K562 (cell line): Measurements from ENCODE around the gene ADGRA1. TPM values are rescaled to one million over a fixed set of nuclear protein-coding genes. Genes with fewer than 3 reads are reported as not detected.

ENCODE experiments used
- ARID1B ChIP-seq: fragments of 450-650 bp; IDR thresholded peaks from 2 replicates; pipeline ENCODE4 v1.6.1; 2016; ENCODE audit warnings: antibody characterized with exemption, mild to moderate bottlenecking, inconsistent platforms
- ATF7 ChIP-seq: fragments of 450-650 bp; IDR thresholded peaks from 2 replicates; pipeline ENCODE4 v1.7.1; 2014; ENCODE audit warnings: mild to moderate bottlenecking, moderate library complexity
- BACH1 ChIP-seq: fragments of 200-800 bp; sonication (Bioruptor generic); IDR thresholded peaks from 2 replicates; pipeline ENCODE4 v1.6.1; 2016; ENCODE audit warnings: missing genetic modification characterization, missing compliant biosample characterization
- BHLHE40 ChIP-seq: IDR thresholded peaks from 2 replicates; pipeline ENCODE4 v1.6.1; 2011; ENCODE audit warnings: low read length, improper control_type of control experiment
- CEBPG ChIP-seq, 3 experiments: fragments of 200-800 bp in 1 of 3; sonication (Bioruptor generic) in 1 of 3; sonication (generic) in 1 of 3; formaldehyde crosslinking in 1 of 3; IDR thresholded peaks in 2 of 3; conservative IDR thresholded peaks in 1 of 3; 2 replicates each; pipeline versions ENCODE4 v1.6.1 to v1.8.0; 2016 to 2022; ENCODE audit warnings: missing compliant biosample characterization in 2 of 3, missing genetic modification characterization in 2 of 3, mild to moderate bottlenecking in 1 of 3, missing genetic modification reagents in 1 of 3
- CXXC5 ChIP-seq: fragments of 250-450 bp; sonication (Bioruptor Pico); IDR thresholded peaks from 2 replicates; pipeline ENCODE4 v1.8.0; 2022; ENCODE audit warnings: inconsistent platforms, mild to moderate bottlenecking, moderate library complexity
- FOXK2 ChIP-seq, 2 experiments: fragments of 450-650 bp; IDR thresholded peaks in 1 of 2; conservative IDR thresholded peaks in 1 of 2; 2 replicates each; pipeline ENCODE4 v1.6.1; 2016; ENCODE audit warnings: low read depth in 2 of 2, mild to moderate bottlenecking in 1 of 2
- HIVEP1 ChIP-seq: fragments of 250-450 bp; sonication (Bioruptor Pico); IDR thresholded peaks from 2 replicates; pipeline ENCODE4 v1.4.0; 2020; ENCODE audit warnings: mild to moderate bottlenecking
- JUN ChIP-seq, 2 experiments: sonication (generic) in 1 of 2; formaldehyde crosslinking in 1 of 2; IDR thresholded peaks; 2 replicates each; pipeline versions ENCODE4 v1.6.1 to v1.8.0; 2012 to 2022; ENCODE audit warnings: borderline replicate concordance in 2 of 2, mild to moderate bottlenecking in 2 of 2, improper control_type of control experiment in 1 of 2, low read depth in 1 of 2, low read length in 1 of 2, missing genetic modification reagents in 1 of 2
- MAFK ChIP-seq: IDR thresholded peaks from 2 replicates; pipeline ENCODE4 v1.6.1; 2011; ENCODE audit warnings: low read length, improper control_type of control experiment
- NFIC ChIP-seq: fragments of 450-650 bp; IDR thresholded peaks from 2 replicates; pipeline ENCODE4 v1.6.1; 2017; ENCODE audit warnings: mild to moderate bottlenecking, inconsistent platforms
- NR2C2 ChIP-seq, 2 experiments: fragments of 200-800 bp in 1 of 2; sonication (Bioruptor generic) in 1 of 2; sonication (generic) in 1 of 2; formaldehyde crosslinking in 1 of 2; IDR thresholded peaks; 2 replicates each; pipeline versions ENCODE4 v1.6.1 to v1.8.0; 2016 to 2022; ENCODE audit warnings: mild to moderate bottlenecking in 1 of 2, missing compliant biosample characterization in 1 of 2, missing genetic modification characterization in 1 of 2, missing genetic modification reagents in 1 of 2
- PHB2 ChIP-seq: fragments of 450-650 bp; IDR thresholded peaks from 2 replicates; pipeline ENCODE4 v1.6.1; 2017; ENCODE audit warnings: low read depth
- SAP30 ChIP-seq: fragments of 200-600 bp; sonication (generic); IDR thresholded peaks from 2 replicates; pipeline ENCODE4 v1.6.1; 2012; ENCODE audit warnings: borderline replicate concordance, low read depth, mild to moderate bottlenecking, moderate library complexity, low read length, control low read depth, inconsistent platforms; ENCODE audit not compliant: insufficient read depth, poor library complexity, severe bottlenecking
- SIN3A ChIP-seq, 2 experiments: fragments of 150-350 bp in 1 of 2; IDR thresholded peaks; 2 replicates each; pipeline ENCODE4 v1.6.1; 2011 to 2016; ENCODE audit warnings: borderline replicate concordance in 2 of 2, low read depth in 2 of 2, low read length in 2 of 2, mild to moderate bottlenecking in 2 of 2, moderate library complexity in 2 of 2; ENCODE audit not compliant: control insufficient read depth in 1 of 2
- TAF9B ChIP-seq: fragments of 450-650 bp; IDR thresholded peaks from 2 replicates; pipeline ENCODE4 v1.6.1; 2018; ENCODE audit warnings: mild to moderate bottlenecking; ENCODE audit not compliant: partially characterized antibody
- TAL1 ChIP-seq: fragments of 450-650 bp; IDR thresholded peaks from 2 replicates; pipeline ENCODE4 v1.6.1; 2016; ENCODE audit warnings: mild to moderate bottlenecking
- YY1 ChIP-seq, 3 experiments: IDR thresholded peaks; 2 replicates each; pipeline ENCODE4 v1.6.1; 2011; ENCODE audit warnings: low read length in 2 of 3, mild to moderate bottlenecking in 2 of 3, moderate library complexity in 2 of 3, borderline replicate concordance in 1 of 3, control low read depth in 1 of 3, low read depth in 1 of 3; ENCODE audit not compliant: insufficient read depth in 3 of 3, insufficient replicate concordance in 2 of 3, control insufficient read depth in 1 of 3, insufficient read length in 1 of 3; ENCODE audit errors: extremely low read depth in 1 of 3
- ZNF316 ChIP-seq: fragments of 450-650 bp; IDR thresholded peaks from 2 replicates; pipeline ENCODE4 v1.6.1; 2016
- polyA plus RNA-seq, 8 experiments: library from polyadenylated mRNA; depleted of rRNA in 4 of 8; stranded (reverse) in 5 of 8; unstranded in 3 of 8; fragments of >200 nt; fragmentation: Nextera tagmentation in 2 of 8; fragmentation: Illumina TruSeq in 1 of 8; extraction: Ambion mirVana in 2 of 8; extraction: Trizol in 1 of 8; gene quantifications; 2 replicates each; pipeline versions ENCODE4 v1.2.1 to v1.2.3, GENCODE V29; 2011 to 2014; ENCODE audit warnings: inconsistent platforms in 1 of 8, missing spikeins in 1 of 8
- total RNA-seq, 7 experiments: library from RNA; depleted of rRNA in 6 of 7; stranded (reverse); fragments of >200 nt in 6 of 7; fragmentation: Illumina TruSeq in 2 of 7; extraction: Trizol in 2 of 7; gene quantifications; 2 replicates each; pipeline versions ENCODE4 v1.2.1 to v1.2.3, GENCODE V29; 2011 to 2021; ENCODE audit warnings: low replicate concordance in 1 of 7
- TF ChIP-seq, protein P1 (sequence below): fragments of 450-650 bp; IDR thresholded peaks from 2 replicates; pipeline ENCODE4 v1.6.1; 2016
- TF ChIP-seq, protein P2 (sequence below): fragments of 250-450 bp; sonication (Bioruptor Pico); IDR thresholded peaks from 2 replicates; pipeline ENCODE4 v1.5.0; 2022; ENCODE audit warnings: mild to moderate bottlenecking

Gene ADGRA1
- total and polyA plus RNA-seq, 9 of the 15 experiments (the other 6 are each of a cell fraction or from before 2014, with no cell fraction given), result not detected

DNA sequence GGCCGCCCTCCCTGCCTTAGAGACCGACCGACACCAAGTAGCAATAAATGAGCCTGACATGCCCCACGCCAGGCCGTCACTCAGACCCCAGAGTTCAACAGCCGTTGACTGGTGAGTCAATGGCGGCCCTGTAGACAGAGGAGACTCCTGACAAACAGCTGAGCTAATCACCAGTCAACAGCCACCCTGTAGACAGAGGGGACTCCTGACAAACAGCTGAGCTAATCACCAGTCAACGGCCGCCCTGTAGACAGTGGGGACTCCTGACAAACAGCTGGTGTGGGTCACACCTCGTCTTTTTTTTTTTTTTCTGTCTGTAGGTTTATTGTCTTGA, 55.4 kb downstream of the ADGRA1 start (continued):
- TF ChIP-seq BACH1, result 0 out of 2 replicates have a peak, but pooled peaks have one; percentile 29
- 0 out of 2 replicates have a peak, but pooled peaks have one; percentile 80 for TF ChIP-seq HIVEP1 (CRISPR knock-in tag)
- TF ChIP-seq TAF9B, result peak; percentile 100
- TF ChIP-seq SAP30, result peak; percentile 80
- peak; percentile 77 for TF ChIP-seq NFIC
- TF ChIP-seq, protein P1, sequence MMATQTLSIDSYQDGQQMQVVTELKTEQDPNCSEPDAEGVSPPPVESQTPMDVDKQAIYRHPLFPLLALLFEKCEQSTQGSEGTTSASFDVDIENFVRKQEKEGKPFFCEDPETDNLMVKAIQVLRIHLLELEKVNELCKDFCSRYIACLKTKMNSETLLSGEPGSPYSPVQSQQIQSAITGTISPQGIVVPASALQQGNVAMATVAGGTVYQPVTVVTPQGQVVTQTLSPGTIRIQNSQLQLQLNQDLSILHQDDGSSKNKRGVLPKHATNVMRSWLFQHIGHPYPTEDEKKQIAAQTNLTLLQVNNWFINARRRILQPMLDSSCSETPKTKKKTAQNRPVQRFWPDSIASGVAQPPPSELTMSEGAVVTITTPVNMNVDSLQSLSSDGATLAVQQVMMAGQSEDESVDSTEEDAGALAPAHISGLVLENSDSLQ, result peak; percentile 60; the same call in 1 of the 2 replicates
- peak; percentile 48 for TF ChIP-seq CXXC5 (CRISPR knock-in tag)
- TF ChIP-seq YY1 (IDR thresholded peaks at IDR 0.05; ENCODE audit: borderline replicate concordance in 1 of 3, control insufficient read depth in 1 of 3, extremely low read depth in 1 of 3, insufficient read depth in 3 of 3, insufficient read length in 1 of 3, insufficient replicate concordance in 2 of 3, low read depth in 1 of 3, low read length in 2 of 3), result peak in 2 of 3 experiments; percentile 35 to 72
- TF ChIP-seq ARID1B, result peak; percentile 87
- TF ChIP-seq PHB2, result peak; percentile 47; the same call in 1 of the 2 replicates
- no peak for TF ChIP-seq NR2C2 (CRISPR knock-in tag; IDR thresholded peaks at IDR 0.05)
- TF ChIP-seq NR2C2 (tag; IDR thresholded peaks at IDR 0.05), result peak; percentile 19; the same call in 1 of the 2 replicates
- peak; percentile 80 for TF ChIP-seq BHLHE40
- 0 out of 2 replicates have a peak, but pooled peaks have one; percentile 13 for TF ChIP-seq JUN (IDR thresholded peaks at IDR 0.05; ENCODE audit: borderline replicate concordance, low read depth, low read length)
- no peak for TF ChIP-seq JUN (CRISPR knock-in tag; IDR thresholded peaks at IDR 0.05; ENCODE audit: borderline replicate concordance)
- TF ChIP-seq CEBPG (CRISPR knock-in tag; IDR thresholded peaks at IDR 0.05), result peak; percentile 55
- TF ChIP-seq CEBPG (tag; conservative IDR thresholded peaks at IDR 0.05 in 1 of 2, IDR thresholded peaks at IDR 0.05 in 1 of 2), result no peak; a peak in 1 of 4 replicates
- peak; percentile 61; the same call in 1 of the 2 replicates for TF ChIP-seq MAFK
- TF ChIP-seq FOXK2 (conservative IDR thresholded peaks at IDR 0.05 in 1 of 2, IDR thresholded peaks at IDR 0.05 in 1 of 2; ENCODE audit: low read depth in 2 of 2), result peak; percentile 85 to 87
- peak; percentile 95 to 98 for TF ChIP-seq SIN3A (IDR thresholded peaks at IDR 0.05; ENCODE audit: borderline replicate concordance in 2 of 2, control insufficient read depth in 1 of 2, low read depth in 2 of 2, low read length in 2 of 2)
- TF ChIP-seq ZNF316, result peak; percentile 33; the same call in 1 of the 2 replicates
- peak; percentile 78 for TF ChIP-seq ATF7
- TF ChIP-seq TAL1, result peak; percentile 91
- TF ChIP-seq, protein P2, sequence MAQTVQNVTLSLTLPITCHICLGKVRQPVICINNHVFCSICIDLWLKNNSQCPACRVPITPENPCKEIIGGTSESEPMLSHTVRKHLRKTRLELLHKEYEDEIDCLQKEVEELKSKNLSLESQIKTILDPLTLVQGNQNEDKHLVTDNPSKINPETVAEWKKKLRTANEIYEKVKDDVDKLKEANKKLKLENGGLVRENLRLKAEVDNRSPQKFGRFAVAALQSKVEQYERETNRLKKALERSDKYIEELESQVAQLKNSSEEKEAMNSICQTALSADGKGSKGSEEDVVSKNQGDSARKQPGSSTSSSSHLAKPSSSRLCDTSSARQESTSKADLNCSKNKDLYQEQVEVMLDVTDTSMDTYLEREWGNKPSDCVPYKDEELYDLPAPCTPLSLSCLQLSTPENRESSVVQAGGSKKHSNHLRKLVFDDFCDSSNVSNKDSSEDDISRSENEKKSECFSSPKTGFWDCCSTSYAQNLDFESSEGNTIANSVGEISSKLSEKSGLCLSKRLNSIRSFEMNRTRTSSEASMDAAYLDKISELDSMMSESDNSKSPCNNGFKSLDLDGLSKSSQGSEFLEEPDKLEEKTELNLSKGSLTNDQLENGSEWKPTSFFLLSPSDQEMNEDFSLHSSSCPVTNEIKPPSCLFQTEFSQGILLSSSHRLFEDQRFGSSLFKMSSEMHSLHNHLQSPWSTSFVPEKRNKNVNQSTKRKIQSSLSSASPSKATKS, result no peak
- TF ChIP-seq, all 486 proteins: peak for 79
